Body of pancreas (tissue), 4 donors: ENCODE measurements around the gene NOP9. TPM values are rescaled to one million over a fixed set of nuclear protein-coding genes. Genes with fewer than 3 reads are reported as not detected.
A peak's percentile ranks its signal among the peaks of the same experiment; 100 is the strongest.

Experiments used
- ATAC-seq: fragments of 150-250 bp; one replicate; pipeline ENCODE4 v1.9.1; 2016
- DNase-seq, 4 donors: peaks; one replicate each; pipeline ENCODE4 v3.0.0-alpha.2; 2019
- H3K27ac ChIP-seq, 4 donors: fragments of 200-600 bp; sonication (generic); 1 replicate in 3 of 4; 2 replicates in 1 of 4; pipeline versions ENCODE4 v1.5.1 to v1.6.1; 2016 to 2019; ENCODE audit warnings: mild to moderate bottlenecking in 1 of 4, mixed read lengths in 1 of 4, moderate library complexity in 1 of 4
- H3K27me3 ChIP-seq, 2 donors: fragments of 200-600 bp; sonication (generic); one replicate each; pipeline ENCODE4 v1.6.0; 2016; ENCODE audit warnings: mild to moderate bottlenecking in 1 of 2
- H3K36me3 ChIP-seq, 2 donors: fragments of 200-600 bp; sonication (generic); replicated peaks in 1 of 2; 2 replicates each; pipeline ENCODE4 v1.5.1; 2016; ENCODE audit warnings: low read depth in 2 of 2; ENCODE audit not compliant: insufficient read depth in 1 of 2
- H3K4me1 ChIP-seq: fragments of 200-600 bp; sonication (generic); one replicate; pipeline ENCODE4 v1.6.0; 2016
- H3K4me3 ChIP-seq, 2 donors: fragments of 200-600 bp; sonication (generic); 1 replicate in 1 of 2; 2 replicates in 1 of 2; pipeline ENCODE4 v1.5.1; 2016 to 2019
- H3K9me3 ChIP-seq, 3 donors: fragments of 200-600 bp; sonication (generic); 1 replicate in 2 of 3; 2 replicates in 1 of 3; pipeline ENCODE4 v1.5.1; 2016
- CTCF ChIP-seq, 7 experiments: fragments of 450-650 bp in 4 of 7; fragments of 200-600 bp in 3 of 7; sonication (generic) in 3 of 7; IDR thresholded peaks; one replicate each; pipeline ENCODE4 v1.5.1; 2016 to 2019; ENCODE audit warnings: antibody characterized with exemption in 7 of 7
- POLR2A ChIP-seq, 3 donors: fragments of 450-650 bp; IDR thresholded peaks; one replicate each; pipeline ENCODE4 v1.6.1; 2016; ENCODE audit warnings: antibody characterized with exemption in 3 of 3, mild to moderate bottlenecking in 2 of 3
- WGBS, 2 donors: methylation state at CpG; one replicate each; pipeline ENCODE4 v1.1.5; 2017; 5-methylcytosine and 5-hydroxymethylcytosine counted together
- intact Hi-C: fragments of 100-400 bp; cut with DNase I; formaldehyde crosslinking; loops from one replicate; pipeline ENCODE4 v1.15.1; 2023
- total RNA-seq, 2 donors: library from RNA; depleted of rRNA; stranded (reverse); fragments of >200 nt; gene quantifications; one replicate each; pipeline ENCODE4 v1.1.0, GENCODE V29; 2016

NOP9 gene
- total RNA-seq, 2 donors from 2014 or later, result 10.6 to 12.2 TPM

GRCh38 chr14:24256960-24257359 lies 42.7 kb upstream of the NOP9 start:
- TF ChIP-seq POLR2A (IDR thresholded peaks at IDR 0.05), result no peak
- no peak for TF ChIP-seq CTCF (IDR thresholded peaks at IDR 0.05)
- no peak for ATAC-seq
- Histone ChIP-seq H3K27me3 (no peaks in the 10 kb centered on the region), H3K4me1 (peaks cover 15% of the 10 kb centered on the region), H3K36me3 (peaks cover 0 to 2% of the 10 kb centered on the region in 2 donors), H3K4me3 (no peak overlapping the region), H3K27ac (no peak overlapping the region), H3K9me3 (no peaks in the 10 kb centered on the region)
- intact Hi-C loops, result no loop called here
- WGBS, 2 donors, result 74 to 79% methylated on average over 4 of the region's 4 CpGs
- DNase-seq, result no peak

- Histone ChIP-seq H3K4me1 (peaks cover 15% of the 10 kb centered on the region), H3K4me3 (no peak overlapping the region), H3K36me3 (peaks cover 0 to 2% of the 10 kb centered on the region in 2 donors), H3K9me3 (no peaks in the 10 kb centered on the region), H3K27ac (peak overlapping the region in 1 of 4 donors; percentile 89), H3K27me3 (no peaks in the 10 kb centered on the region)
- WGBS, 2 donors, result 77 to 88% methylated on average over 9 of the region's 9 CpGs
- intact Hi-C loops, result no loop called here
- ATAC-seq (no peak), DNase-seq (no peak)
- no peak for TF ChIP-seq CTCF (IDR thresholded peaks at IDR 0.05)
- TF ChIP-seq POLR2A (IDR thresholded peaks at IDR 0.05), result no peak
These were observed 41.5 kb upstream of the NOP9 start for GRCh38 chr14:24258119-24258518.

GRCh38 chr14:24258548-24259265 lies 40.9 kb upstream of the NOP9 start:
- peaks cover 15% of the 10 kb centered on the region for H3K4me1 ChIP-seq
- no peak overlapping the region for H3K4me3 ChIP-seq
- H3K27me3 ChIP-seq, result no peaks in the 10 kb centered on the region
- no peak for ATAC-seq
- H3K9me3 ChIP-seq, result no peaks in the 10 kb centered on the region
- peaks cover 0 to 2% of the 10 kb centered on the region in 2 donors for H3K36me3 ChIP-seq
- 77 to 82% methylated on average over 13 to 18 of the region's 18 CpGs for WGBS, 2 donors
- H3K27ac ChIP-seq, result peak overlapping the region; percentile 62 to 89 (median 78)
- DNase-seq, result no peak
- intact Hi-C loops, result no loop called here
- TF ChIP-seq CTCF (IDR thresholded peaks at IDR 0.05) (no peak), POLR2A (IDR thresholded peaks at IDR 0.05) (no peak)

GRCh38 chr14:24259282-24260025 lies 40.2 kb upstream of the NOP9 start:
- Histone ChIP-seq H3K9me3 (no peaks in the 10 kb centered on the region), H3K4me1 (peaks cover 15% of the 10 kb centered on the region), H3K36me3 (peaks cover 0 to 2% of the 10 kb centered on the region in 2 donors), H3K4me3 (no peak overlapping the region), H3K27ac (peak overlapping the region; percentile 62 to 89 (median 78)), H3K27me3 (no peaks in the 10 kb centered on the region)
- ATAC-seq (peak; percentile 77), DNase-seq (peak; percentile 53 to 82 (median 70))
- TF ChIP-seq CTCF (IDR thresholded peaks at IDR 0.05), result no peak
- peak in 2 of 3 donors; percentile 18 to 34 for TF ChIP-seq POLR2A (IDR thresholded peaks at IDR 0.05)
- intact Hi-C loops, result no loop called here
- 64 to 77% methylated on average over 16 of the region's 16 CpGs for WGBS, 2 donors
